Measurements from ENCODE around the gene MDK.

Gene MDK

DNA sequence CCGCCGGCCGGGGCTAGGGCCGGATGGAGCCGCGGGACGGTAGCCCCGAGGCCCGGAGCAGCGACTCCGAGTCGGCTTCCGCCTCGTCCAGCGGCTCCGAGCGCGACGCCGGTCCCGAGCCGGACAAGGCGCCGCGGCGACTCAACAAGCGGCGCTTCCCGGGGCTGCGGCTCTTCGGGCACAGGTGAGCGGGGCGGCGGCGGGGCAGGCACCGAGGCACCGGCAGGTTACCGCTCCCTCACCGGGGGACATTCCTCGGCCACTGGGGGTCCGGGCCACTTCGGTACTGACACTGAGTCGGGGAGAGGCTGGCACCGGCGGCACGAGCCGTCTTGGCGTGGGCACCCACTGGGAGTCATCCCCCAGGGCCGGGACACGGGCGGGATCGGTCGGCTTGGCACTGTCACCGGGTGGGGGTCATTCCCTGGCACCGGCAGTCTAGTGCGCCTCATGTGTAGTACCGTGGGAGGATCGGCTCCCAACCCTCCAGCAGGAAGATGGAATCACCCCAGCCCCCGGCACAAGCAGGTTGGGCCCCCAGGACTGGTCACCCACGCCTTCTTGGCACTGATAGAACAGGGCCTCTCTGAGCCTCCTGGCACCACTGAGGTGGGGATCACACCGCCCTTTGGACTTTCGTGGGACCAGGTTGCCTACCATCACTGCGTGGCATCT lies 33.7 kb upstream of the MDK start:
- no peak for DNase-seq (ENCODE audit: low spot score)

- DNase-seq (ENCODE audit: low spot score), result peak; percentile 47
Measured at GRCh38 chr11:46348566-46349401, 32.7 kb upstream of the MDK start.

- no peak for DNase-seq (ENCODE audit: low spot score)
Measured at GRCh38 chr11:46350695-46351094, 30.8 kb upstream of the MDK start.

- DNase-seq (ENCODE audit: low spot score), result no peak
Measured at GRCh38 chr11:46351148-46351547, 30.3 kb upstream of the MDK start.

DNA sequence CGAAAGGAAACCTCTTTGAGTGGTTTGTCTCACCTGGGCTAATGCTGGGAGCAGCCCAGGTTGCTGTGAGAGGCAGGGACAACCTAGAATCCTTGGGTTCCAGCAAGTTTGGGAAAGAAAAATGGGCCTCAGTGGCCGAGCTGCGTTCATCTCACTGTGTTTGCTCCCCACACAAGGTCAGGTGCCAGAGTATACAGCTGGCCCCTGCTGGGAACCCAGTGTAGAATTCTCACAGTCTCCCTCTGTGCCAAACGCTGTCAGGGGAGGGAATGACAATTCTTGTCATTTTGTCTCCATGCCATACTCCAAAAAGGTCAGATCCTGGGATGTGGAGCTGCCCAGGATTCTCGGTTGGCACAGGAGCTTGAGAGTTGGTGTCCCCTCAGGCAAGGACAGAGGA lies 29.9 kb upstream of the MDK start:
- DNase-seq (ENCODE audit: low spot score), result no peak

GRCh38 chr11:46352063-46352841 lies 29.2 kb upstream of the MDK start:
- peak; percentile 53 for DNase-seq (ENCODE audit: low spot score)

DNA sequence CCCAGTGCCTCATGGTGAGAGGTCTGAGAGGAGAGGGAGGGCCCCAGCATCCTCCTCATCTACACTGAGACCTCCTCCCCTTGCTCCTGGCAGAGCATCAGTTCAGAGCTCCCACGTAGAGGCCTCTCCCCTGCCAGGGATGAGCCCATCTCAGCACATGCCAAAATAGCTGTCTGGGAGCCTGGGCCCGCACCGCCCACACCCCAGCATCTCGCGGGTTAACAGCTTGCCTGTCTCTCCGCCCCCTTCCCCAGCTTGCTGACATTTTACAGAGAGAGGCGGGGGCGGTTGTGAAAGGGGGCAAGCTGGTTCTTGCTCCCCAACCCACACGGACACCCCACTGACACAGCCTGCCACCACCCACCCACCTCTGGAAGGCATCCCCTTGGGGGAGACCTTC lies 27.8 kb upstream of the MDK start:
- DNase-seq (ENCODE audit: low spot score), result no peak

- DNase-seq (ENCODE audit: low spot score), result no peak
Measured at GRCh38 chr11:46356924-46357482, 24.5 kb upstream of the MDK start.

GRCh38 chr11:46357483-46357936 lies 24.0 kb upstream of the MDK start:
- DNase-seq (ENCODE audit: low spot score), result no peak

GRCh38 chr11:46359953-46360352 lies 21.5 kb upstream of the MDK start:
- no peak for DNase-seq (ENCODE audit: low spot score)

- peak; percentile 52 for DNase-seq (ENCODE audit: low spot score)
Measured at GRCh38 chr11:46360878-46361277, 20.6 kb upstream of the MDK start.

DNA sequence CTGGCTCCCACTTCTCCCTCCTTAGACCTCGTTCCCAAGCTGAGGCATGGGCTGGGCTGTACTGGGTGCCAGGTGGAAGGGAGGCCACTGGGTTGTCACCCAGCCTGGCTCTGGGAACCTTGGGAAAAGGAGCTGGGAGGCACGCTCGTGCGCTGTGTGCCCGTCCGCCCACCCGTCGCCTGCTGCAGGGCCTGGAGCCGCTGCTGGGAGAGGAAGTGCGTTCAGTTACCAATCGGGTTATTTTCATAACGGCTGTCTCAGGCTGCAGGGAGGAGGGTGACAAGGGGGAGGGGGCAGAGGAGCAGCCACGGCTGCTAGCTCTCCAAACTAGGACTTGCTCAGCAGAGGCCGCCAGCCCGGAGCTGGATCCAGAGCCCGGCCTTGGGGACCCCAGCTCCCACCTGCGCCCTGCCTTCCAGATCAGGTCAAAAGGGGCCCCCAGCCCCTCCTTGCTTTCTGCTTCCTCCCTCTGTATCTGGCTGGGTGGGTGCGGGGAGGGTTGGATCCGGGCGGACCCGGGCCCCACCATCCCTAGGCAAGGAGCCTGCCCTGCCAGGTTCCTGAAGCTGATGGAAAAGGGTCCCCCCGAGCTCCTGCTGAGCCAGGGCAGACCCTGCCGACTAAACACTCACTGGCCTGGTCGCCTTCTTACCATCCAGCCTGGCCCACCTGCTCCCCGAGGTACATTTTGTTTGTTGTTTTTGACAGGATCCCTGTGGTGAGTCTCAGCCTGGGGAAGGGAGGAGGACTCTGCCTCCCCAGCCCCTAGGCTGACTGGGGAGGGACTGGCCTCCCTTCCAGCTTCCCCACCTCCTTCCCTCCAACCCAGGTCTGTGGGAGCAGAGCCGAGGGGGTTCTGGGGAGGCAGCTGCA lies 19.9 kb upstream of the MDK start:
- peak; percentile 86 for DNase-seq (ENCODE audit: low spot score)

- no peak for DNase-seq (ENCODE audit: low spot score)
Measured at GRCh38 chr11:46362156-46363030, 19.1 kb upstream of the MDK start.

GRCh38 chr11:46363031-46363407 lies 18.4 kb upstream of the MDK start:
- DNase-seq (ENCODE audit: low spot score), result no peak

GRCh38 chr11:46363455-46364005 lies 17.9 kb upstream of the MDK start:
- DNase-seq (ENCODE audit: low spot score), result no peak

DNA sequence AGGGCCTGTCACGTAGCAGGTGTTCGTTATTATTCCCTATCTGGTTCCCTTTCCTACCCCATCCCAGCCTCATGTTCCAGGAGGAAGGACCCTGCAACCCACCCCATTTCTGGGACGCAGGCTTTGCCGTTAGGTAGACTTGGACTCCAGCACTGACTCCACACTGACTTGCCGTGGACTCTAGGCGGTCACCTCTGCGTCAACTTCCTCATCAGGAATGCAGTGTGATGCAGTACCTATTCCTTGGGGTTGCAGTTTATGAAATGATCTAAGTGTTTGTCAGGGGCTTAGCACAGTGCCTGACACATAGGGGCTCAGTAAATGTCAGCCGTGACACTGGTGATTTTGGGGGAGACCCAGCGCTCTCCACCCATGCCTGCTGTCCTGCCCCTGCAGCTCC lies 17.4 kb upstream of the MDK start:
- DNase-seq (ENCODE audit: low spot score), result no peak

DNA sequence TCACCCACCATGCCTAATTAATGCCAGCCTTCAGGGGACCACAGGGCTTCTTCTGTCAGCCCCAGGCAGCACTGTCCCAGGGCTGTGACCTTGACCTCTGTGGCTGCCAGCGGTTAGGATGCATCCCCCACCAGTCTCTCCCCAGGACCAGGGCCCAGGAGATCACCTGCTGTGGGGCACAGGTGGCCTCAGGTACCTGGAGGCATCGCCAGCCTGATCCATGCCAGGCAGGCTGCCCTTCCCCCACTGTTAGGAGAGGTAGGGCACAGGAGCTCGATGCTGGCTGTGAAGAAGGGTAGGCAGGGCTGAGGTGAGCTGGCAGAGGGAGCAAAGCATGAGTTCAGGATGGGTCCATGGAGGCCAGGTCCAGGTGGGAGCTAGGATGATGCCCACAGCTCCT lies 16.7 kb upstream of the MDK start:
- no peak for DNase-seq (ENCODE audit: low spot score)

- DNase-seq (ENCODE audit: low spot score), result no peak
Measured at GRCh38 chr11:46366260-46366659, 15.2 kb upstream of the MDK start.

- no peak for DNase-seq (ENCODE audit: low spot score)
Measured at GRCh38 chr11:46366661-46367161, 14.8 kb upstream of the MDK start.
